SK-N-DZ (cell line): ENCODE measurements around the gene DMRT3.

Experiments used
- DNase-seq: peaks from one replicate; pipeline ENCODE4 v3.0.0-alpha.2; 2015; ENCODE audit warnings: low spot score

The DMRT3 gene

DNA sequence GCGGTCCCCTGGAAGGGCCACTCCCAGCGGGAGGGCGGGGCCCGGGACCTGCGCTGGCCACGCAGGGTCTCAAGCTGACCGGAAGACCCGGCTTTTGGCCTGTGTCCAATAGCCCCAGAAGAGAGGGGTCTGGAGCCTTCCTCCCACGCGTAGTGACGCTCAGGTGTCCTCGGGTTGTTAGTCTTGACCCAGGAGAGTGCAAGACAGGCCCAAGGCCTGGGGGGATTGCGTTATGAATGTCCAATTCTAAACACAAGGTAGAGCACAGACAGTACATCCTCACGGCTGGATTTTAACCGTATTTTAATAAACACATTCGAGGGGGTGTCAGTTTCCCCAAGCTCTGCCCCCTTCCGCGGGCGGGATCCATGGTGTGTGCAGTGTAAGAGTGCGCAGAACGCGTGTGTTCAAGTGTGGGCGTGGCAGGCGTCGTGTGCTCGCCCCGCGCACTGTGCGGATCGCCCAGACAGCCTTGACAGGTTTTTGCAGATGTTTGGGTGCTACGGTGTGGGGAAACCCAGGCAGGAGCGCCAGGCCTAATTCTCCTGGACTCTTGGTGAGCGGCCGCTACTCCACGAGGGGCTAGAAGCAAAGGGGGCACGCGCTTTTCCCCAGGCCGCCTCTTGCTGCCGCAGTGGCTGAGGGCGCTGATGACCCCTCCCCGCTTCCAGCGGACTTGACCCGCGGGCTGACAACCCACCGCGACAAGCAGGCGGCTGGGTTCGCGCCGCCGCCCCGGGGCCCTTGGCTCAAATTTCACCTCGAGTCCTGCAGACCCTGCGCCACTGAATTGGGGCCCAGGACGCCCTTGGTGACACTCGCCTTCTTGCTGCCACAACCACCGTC lies 6.1 kb upstream of the DMRT3 start:
- no peak for DNase-seq

DNA sequence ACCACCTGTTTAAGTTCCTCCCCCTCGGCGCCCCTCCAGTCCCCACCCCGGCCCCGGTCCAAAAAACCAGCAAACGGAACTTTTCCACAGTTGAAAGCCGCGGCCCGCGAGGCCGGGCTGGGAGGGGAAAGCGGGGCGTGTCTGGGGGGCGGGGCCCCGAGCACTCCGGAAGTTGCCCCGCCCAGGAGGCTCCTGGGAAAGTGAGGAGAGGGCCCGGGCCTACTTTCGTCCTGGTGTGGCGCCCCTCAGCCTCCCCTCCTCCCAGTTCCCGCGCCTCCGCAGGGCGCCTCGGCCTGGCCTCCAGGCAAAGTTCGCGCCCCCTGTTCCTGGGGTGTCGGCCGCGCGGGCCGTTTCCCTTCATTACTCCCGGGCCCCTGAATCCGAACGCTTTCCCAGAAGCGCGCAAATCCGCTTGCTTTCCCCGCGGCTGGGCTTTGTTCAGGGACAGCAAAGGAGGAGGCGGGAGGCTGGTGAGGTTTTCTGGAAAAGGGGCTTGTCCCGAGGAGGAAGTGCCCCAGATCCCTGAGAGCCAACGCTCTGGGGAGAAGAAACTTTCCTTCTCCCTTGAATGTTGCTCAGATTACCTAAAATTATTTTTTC lies 4.5 kb upstream of the DMRT3 start:
- DNase-seq: no peak

DNA sequence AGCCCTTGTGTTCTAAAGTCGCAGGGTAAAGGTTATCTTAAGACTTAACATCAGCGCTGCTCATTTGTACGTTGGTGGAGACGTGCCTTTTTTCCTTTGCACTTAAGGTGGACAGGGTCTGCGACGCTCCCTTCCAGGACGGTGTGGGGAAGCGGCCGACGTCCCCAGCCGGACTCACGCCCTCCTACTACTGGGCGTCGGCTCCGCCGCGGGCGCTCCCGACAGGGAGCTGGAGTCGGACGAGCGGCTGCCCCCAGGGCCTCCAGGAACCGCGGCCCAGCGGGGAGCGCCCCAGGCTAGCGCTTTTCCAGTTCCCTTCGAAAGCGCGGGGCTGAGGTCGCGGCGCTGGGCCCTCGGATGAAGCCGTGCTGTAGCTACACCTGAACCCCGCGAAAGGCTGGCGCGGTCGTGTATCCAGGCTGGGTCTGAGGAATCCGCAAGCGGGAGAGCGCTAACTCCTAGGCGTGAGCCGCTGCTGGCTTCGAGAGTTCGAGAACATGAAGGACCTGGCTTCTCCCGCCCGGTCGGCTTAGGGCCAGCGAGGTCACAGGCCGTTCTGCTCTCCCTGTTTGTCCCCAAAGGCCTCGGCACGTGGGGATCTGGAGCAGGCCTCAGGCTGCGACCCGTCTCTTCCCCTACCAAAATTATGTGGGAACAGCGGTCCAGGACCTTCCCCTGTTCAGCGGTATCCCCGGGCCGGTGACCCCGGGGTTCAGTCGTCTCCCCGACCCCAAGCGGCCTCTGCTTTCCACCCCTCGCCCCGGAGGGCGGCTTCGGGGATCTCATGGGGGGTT lies 3.8 kb upstream of the DMRT3 start:
- DNase-seq: no peak

DNA sequence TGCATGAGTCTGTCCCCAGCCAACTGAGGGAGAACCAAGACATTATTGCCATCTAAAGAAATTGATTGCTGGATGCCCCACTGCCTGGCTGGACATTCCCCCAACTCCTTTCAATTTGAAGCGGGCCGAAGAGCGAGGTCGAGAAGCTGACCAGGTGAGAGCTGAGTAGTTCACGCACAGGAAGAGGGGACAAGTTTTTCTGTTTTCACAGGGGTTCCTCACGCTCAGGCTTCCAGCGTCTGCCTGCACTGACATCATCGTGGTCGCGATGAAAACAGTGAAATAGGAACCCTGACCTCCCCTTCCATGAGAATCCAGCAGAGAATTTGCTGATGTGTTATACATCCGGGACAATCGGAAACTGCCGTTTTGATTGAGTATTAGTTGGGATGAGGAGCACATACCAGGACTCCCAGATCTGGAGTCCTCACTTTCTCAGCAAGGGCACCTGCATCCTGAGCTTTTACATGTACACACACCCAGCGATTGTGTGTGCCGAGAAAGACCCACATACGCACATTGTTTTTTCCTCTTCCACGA lies 3.1 kb upstream of the DMRT3 start:
- no peak for DNase-seq

DNA sequence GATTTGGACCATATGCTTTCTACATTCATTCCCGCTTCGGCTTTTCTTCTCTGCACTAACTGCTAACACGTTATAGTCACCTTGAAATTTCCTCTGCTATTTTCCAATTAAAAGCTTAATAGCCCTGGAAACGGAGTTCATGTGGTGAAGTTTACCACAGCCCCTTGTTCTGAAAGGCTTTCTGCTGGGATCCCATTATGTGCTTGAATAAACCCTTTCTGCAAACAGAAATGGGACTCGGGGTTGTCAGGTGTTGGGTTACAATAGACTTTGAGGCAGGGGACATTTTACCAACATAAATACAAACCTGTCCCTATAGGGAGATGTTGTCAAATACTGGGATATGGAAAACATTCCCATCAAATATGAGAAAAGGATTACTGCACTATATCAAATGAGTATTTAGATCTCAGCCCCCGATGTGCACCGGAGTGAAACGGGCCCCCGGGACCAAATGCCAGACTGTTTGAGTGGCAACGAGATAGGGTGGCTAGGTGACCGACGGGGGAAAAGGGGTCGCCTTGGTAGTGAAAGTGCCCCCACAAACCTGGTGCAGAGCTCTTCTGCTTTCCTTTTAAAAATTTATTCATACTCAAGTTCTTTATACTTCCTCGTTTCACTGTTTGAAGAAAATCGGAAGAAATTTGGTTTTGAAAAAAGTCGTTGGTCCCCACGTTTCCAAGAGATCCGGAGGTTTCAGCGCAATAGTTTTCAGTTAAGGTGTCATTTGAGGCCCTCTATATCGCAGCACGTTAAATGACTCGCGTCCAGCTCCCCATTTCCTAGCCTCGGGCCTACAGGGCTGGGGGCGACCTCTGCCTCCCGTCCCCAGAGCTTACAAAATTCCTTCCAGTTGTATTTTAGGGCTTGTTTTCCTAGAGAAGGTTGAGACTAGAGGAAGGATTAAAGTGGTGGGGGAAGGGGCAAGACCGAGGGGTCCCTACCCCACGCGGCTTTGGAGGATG lies 2.1 kb upstream of the DMRT3 start:
- DNase-seq: no peak

DNA sequence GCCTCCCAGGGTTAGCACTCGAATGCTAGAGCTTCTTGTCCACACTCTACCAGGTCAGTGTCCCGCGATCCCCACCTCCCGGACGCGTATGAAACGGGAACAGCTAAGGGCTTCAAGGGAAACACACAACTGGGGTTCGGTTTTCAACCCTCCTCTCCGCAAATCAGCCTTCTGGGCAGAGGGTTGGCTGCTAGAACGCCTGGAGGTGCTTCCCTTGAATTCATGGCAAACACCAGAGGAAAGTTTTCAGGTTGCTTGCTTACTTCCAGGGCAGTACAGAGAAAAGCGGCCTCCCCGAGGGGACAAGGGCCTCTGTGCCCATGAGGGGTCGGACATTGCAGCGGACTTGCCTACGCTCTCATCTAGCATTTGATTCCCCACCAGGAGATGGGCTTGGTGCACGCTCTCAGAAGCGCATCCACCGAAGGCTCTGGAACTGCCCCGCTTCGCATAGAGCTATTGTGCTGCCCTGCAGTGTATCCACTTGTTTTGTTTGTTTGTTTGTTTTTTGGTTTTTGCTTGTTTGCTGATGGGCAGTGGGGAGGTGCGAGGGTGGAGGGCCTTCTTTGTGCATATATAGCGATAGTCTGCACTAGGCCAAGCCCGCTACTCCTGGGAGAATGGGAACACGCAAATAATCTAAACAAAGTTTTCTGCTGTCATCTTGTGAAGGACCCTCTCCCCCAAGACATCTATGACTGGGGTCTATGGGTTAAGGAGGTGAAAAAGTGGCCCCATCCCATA lies 1.3 kb upstream of the DMRT3 start:
- no peak for DNase-seq

DNA sequence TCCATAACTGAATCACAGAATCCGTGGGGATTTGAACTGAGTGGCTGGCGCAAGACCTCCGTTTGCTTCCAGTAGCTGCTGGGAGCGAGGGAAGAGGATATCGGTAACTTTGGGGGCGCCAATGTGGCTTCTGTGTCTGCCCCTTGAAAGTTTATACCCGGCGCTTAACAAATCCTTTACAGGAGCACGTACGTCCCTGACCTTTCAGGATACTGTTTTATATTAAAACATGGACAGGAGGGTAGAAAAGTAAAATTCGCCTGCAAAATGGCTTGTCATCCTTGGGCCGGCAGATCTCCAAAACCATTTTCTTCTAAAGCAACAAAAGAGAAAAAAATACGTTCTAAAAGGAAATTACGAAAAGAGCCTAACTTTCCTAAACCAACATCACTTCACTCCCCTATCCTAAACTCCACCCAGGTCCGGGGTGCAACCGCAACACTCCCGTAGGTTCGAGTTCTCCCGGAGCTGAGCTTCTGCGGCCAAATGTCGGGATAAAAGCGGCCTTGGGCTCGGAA lies 656 bp upstream of the DMRT3 start:
- DNase-seq: no peak

DNA sequence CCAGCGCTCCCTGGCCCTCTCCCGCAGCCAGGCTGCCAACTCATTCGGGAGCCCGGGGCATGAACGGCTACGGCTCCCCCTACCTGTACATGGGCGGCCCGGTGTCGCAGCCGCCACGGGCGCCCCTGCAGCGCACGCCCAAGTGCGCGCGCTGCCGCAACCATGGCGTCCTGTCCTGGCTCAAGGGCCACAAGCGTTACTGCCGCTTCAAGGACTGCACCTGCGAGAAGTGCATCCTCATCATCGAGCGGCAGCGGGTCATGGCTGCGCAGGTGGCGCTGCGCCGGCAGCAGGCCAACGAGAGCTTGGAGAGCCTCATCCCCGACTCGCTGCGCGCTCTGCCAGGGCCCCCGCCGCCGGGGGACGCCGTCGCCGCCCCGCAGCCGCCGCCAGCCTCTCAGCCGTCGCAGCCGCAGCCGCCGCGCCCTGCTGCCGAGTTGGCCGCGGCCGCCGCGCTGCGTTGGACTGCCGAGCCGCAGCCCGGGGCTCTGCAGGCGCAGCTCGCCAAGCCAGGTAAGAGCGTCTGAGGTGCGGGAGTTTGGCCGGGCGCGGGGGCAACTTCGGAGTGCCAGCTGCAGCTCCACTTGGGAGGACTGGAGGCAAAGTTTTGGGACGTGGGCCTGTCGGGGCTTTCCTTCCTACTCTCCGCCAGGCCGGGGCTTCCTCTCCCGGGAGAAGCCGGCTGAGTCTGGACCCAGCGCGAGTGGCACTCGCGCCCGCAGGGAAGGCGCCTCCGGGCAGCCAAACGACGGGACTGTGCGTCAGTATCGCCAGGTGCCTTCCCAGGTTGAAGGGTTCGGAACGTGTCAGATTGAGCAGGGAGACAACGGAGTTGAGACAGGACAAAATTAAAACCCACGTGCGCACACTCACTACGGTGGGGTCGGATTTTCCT lies 735 bp downstream of the DMRT3 start:
- no peak for DNase-seq

DNA sequence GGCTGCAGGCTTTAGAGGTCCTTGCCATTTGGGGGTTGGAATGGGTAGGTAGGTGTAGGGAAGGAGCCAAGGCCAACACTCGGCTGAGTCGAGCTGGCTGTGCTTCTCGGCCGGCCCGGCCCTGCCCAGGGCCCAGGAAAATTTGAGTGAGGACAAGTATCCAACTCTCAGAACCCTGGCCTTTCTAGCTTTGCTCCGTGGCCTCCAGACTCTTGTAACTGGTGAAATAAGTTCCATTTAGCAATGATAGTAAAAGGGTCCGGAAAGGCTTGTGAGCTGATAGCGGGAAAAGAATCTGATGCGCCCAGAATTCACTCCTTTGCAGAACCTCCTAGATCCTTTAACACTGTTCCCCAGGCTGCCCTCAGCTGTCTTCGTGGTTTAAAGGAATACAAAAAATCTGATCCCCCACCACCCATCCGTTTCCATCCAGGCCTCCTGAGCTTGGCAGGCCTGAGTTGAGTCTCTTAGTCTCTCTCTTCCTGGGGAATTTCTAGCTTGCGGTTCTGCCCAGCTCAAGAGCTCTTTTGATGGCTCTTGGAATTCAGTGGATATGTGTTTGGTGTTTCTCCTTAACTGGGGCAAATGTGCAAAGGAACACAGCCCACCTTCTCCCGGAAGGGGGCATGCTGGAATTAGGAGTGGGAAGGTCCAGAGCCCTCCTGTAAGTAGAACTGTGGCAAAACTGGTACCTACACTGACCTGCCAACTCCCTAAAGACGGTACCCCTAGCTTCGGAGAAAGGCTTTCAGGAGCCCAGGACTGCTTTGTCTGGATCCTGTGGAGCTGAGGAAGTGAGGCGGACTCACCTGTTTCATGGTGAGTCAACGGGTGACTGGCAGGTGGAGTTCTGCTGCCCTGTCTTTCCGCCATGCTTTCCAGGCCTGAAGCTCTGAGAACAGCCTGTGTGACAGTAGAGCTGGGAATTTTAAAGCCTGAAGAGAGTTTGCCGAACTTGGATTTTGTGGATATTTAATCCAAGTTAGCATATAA lies 1.7 kb downstream of the DMRT3 start:
- DNase-seq: no peak

DNA sequence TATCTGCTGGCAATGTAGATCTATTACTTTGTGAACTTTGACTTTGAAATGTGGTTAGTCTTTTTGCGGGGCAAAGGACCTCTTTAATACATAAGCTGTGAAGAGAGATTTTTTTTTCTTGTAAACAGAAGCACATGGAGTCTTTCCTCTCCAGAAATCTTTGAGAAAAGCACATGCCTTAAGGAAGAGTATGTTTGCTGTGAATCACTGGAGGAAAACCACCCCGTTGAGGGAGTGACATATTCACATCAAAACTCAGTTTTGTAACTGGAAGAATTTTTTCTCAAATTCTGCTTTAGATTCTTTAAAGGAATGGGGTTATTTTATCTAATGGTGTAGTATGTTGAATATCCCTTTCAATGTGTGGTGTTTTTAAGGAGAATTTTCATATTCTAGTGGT lies 3.5 kb downstream of the DMRT3 start:
- DNase-seq: no peak

DNA sequence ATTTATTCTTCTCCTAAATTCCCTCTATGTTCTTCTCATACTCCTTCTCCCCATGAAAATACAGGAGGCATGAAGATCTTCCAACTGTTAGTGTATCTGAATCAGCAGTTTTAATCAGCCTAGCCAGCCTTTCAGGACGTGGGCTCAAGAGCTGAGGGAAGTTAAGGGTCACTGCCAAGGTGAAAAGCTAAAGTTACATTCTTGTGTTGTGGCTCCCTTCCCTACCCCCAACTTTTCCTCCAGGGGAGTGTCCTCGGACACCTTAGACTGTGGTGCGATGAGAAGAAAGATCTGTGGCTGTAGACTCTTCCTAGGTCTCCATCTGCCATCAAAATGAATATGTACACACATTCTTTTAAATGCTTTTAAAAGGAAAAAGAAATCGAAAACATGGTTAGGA lies 4.2 kb downstream of the DMRT3 start:
- no peak for DNase-seq

DNA sequence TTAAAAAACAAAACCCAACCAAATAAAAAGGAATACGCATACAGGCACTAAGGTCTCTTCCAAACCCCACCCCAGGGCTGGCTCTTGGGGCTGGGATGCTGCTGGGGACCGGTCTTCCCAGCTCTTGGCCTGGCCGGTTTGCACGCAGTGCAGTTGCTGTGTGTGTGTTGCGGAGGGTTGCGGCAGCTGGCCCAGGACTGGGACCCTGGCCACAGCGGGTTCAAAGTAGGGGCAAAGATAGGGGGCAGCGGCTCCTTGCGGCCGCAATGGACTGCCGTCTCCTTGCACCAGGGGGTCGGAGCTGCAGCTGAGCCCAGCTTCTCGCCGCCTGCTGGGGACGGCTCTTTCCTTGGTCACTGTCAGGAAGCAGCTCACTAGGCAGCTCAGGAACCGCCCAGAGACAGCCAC lies 5.0 kb downstream of the DMRT3 start:
- DNase-seq: no peak

DNA sequence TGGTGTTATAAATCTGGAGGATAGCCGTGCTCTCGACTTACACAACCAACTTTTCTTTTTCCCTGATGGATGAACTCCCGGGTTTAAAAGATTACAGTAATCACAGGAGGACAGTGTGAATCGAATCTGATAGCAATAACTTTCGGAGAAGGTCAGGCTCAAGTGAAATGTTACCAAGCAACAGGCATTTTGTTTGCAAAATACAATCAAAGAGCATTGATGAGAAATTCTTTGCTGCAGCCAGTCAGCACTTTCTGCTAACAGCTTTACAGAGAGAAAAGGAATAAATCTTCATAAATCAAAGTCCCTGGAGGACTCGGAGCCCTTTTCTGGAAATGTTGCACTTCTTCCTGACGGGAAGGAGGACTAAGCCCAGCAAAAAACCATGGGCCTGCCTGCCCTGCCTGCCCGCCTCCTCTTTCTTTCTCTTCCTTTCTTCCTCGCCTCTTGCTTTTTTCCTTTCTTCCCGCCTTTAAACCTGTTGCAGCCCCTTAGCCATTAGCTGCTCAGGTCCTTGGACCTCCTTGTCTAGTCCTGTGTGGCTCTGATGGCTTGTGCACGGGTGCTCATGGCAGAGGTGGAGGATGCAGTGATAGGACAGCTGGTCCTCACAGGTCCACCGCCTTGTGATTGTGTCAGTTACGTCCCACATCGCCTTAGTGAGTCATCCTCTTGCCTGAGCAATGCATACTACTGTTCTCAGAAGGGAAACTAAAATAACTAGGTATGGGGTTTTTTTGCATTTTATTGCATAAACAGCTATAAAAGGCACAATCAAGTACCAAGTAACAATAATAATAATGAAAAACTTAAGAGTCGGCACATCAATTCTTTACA lies 6.2 kb downstream of the DMRT3 start:
- no peak for DNase-seq

DNA sequence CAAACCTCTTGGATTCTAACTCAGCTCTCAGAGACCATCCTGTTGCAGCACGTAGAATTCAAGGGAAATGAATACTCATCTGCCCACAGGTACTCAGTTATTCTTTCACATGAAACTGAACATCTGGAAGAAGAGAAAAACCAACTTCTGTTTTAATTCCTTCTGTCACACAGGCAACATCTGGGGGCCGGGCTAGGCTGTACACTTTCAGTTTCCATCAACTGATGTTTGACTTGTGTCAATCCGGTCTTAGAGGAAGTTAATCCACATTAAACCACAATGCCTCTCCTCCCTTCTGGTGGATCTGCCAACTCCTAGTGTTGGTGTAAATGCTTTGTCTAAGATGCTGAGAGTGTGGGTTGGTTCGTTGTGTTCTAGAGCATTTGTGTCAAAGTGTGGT lies 17.6 kb downstream of the DMRT3 start:
- DNase-seq: no peak

DNA sequence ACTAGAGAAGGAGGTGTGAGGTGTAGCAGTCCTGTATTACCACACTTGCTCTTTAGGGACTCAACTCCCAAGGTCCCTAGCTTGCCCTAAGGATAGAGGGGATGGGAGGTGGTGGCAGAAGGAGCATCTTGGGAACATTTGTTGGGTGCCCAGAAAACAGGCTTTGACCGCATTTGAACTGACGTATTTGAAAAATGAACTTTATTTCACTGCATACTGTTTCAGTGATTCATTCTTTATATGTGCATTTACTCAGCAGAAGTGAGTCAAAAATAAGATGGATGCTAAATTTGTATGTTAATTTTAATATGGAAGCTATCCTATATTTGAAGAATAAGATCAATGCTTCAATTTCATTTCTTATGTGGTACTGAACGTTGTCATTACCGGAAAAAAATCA lies 18.7 kb downstream of the DMRT3 start:
- no peak for DNase-seq

DNA sequence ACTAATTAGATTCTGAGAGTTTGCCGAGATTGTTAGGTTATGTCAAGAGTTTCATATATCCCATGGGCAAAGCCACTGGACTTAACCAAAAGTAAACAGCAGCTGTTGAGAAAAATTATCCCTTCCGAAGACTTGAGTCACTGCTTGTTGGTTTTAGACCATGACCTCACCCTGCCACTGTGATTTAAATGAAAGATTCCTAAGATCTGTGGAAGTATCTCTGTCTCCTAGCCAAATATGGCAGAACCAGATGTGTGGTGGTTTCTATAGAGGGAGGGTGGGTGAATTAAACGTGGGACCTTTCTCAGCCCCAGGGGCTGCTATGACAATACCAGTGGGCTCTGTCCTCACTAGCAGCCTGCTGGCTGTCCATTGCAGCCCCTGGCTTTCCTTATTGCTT lies 19.3 kb downstream of the DMRT3 start:
- no peak for DNase-seq
